Omental fat pad (tissue), 4 donors: ENCODE data around the gene STAC3. TPM values are rescaled to one million over a fixed set of nuclear protein-coding genes. Genes with fewer than 3 reads are reported as not detected.
A peak's percentile ranks its signal among the peaks of the same experiment; 100 is the strongest.

Experiments used
- ATAC-seq: fragments of 150-250 bp; one replicate; pipeline ENCODE4 v1.9.1; 2016; ENCODE audit warnings: mild to moderate bottlenecking, moderate library complexity; ENCODE audit not compliant: low FRiP score
- DNase-seq: peaks from one replicate; pipeline ENCODE4 v3.0.0-alpha.2; 2019; ENCODE audit warnings: low spot score
- total RNA-seq, 4 donors: library from RNA; depleted of rRNA; stranded (reverse); fragments of >200 nt; gene quantifications; one replicate each; pipeline ENCODE4 v1.1.0, GENCODE V29; 2016
- TF ChIP-seq, protein P1 (sequence below), 3 donors: fragments of 450-650 bp; IDR thresholded peaks; one replicate each; pipeline ENCODE4 v1.5.1; 2016 to 2017; ENCODE audit warnings: antibody characterized with exemption in 3 of 3, mild to moderate bottlenecking in 3 of 3, moderate library complexity in 2 of 3

Gene STAC3
- total RNA-seq, 4 donors from 2014 or later: 2.0 to 3.7 (median 2.6) TPM

GRCh38 chr12:57205931-57206330 is 45.1 kb downstream of the STAC3 start:
- TF ChIP-seq, protein P1, sequence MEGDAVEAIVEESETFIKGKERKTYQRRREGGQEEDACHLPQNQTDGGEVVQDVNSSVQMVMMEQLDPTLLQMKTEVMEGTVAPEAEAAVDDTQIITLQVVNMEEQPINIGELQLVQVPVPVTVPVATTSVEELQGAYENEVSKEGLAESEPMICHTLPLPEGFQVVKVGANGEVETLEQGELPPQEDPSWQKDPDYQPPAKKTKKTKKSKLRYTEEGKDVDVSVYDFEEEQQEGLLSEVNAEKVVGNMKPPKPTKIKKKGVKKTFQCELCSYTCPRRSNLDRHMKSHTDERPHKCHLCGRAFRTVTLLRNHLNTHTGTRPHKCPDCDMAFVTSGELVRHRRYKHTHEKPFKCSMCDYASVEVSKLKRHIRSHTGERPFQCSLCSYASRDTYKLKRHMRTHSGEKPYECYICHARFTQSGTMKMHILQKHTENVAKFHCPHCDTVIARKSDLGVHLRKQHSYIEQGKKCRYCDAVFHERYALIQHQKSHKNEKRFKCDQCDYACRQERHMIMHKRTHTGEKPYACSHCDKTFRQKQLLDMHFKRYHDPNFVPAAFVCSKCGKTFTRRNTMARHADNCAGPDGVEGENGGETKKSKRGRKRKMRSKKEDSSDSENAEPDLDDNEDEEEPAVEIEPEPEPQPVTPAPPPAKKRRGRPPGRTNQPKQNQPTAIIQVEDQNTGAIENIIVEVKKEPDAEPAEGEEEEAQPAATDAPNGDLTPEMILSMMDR (IDR thresholded peaks at IDR 0.05): no peak
- DNase-seq: no peak
- ATAC-seq: peak; percentile 2

- no peak for DNase-seq
- no peak for ATAC-seq
- TF ChIP-seq, protein P1 (IDR thresholded peaks at IDR 0.05): no peak
These were observed 45.8 kb downstream of the STAC3 start for GRCh38 chr12:57205186-57205585.

GRCh38 chr12:57204454-57204853 is 46.5 kb downstream of the STAC3 start:
- no peak for DNase-seq
- no peak for ATAC-seq
- TF ChIP-seq, protein P1 (IDR thresholded peaks at IDR 0.05): no peak

DNA sequence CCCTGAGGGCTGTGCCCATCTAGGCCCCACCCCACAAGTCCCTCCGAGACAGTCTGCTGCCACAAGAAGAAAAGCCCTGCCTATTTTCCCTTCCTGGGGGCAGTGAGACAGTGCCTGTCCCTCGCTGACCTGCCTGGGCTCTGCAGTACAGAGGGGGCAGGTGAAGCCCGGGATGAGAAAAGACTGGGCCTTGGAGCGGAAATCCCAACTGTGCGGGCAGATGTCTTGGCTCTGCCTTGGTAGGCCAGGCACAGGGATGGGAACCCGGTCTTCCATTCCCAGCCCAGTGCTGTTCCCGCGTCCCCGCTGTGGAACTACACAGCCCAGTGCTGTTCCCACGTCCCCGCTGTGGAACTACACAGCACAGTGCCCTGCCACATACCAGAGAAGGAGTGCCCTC is 47.2 kb downstream of the STAC3 start:
- no peak for DNase-seq
- TF ChIP-seq, protein P1 (IDR thresholded peaks at IDR 0.05): no peak
- ATAC-seq: no peak

- ATAC-seq (no peak), DNase-seq (no peak)
- TF ChIP-seq, protein P1 (IDR thresholded peaks at IDR 0.05): no peak
These were observed 47.8 kb downstream of the STAC3 start for GRCh38 chr12:57203201-57203600.

DNA sequence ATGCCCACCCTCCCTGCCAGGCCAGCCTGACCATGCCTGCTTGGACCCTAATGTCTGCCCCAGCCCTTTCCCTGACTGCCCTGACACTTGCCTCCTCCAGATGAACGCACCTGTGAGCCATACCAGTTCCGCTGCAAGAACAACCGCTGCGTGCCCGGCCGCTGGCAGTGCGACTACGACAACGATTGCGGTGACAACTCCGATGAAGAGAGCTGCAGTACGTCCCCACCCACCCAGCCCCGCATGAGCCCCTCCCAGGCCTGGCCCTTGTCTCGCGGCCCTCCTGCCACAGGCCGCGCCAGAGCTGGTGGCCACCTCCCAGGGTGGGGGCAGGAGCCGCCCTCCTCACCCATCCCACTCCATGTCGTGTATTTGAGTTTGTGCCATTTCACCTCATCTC is 48.7 kb downstream of the STAC3 start:
- ATAC-seq (no peak), DNase-seq (no peak)
- TF ChIP-seq, protein P1 (IDR thresholded peaks at IDR 0.05): no peak

DNA sequence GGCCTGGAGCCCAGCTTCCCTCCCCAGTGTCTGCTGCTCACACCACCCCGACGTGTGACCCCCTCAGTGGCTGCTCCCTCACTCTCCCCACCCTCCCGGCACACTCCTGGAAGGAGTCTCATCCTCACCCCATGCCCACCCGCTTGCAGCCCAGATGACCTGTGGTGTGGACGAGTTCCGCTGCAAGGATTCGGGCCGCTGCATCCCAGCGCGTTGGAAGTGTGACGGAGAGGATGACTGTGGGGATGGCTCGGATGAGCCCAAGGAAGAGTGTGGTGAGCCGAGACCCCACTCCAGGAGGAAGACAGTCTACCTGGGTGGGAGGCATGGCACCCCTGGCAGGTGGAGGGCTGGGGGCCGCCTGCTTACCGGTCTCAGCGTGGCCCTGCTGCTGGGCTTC is 49.4 kb downstream of the STAC3 start:
- TF ChIP-seq, protein P1 (IDR thresholded peaks at IDR 0.05): no peak
- ATAC-seq: no peak

More for the DNA sequence above, 49.4 kb downstream of the STAC3 start:
- DNase-seq: no peak
